C4-2B (cell line): ENCODE measurements around the gene DYNLL1.

Experiments
- CTCF ChIP-seq: fragments of 450-650 bp; conservative IDR thresholded peaks from 2 replicates; pipeline ENCODE4 v1.5.1; 2017; ENCODE audit warnings: mild to moderate bottlenecking
- ZFX ChIP-seq: fragments of 450-650 bp; IDR thresholded peaks from 2 replicates; pipeline ENCODE4 v1.6.1; 2017

GRCh38 chr12:120490325-120490724 is 5.6 kb upstream of the DYNLL1 start:
- TF ChIP-seq CTCF = no peak
- TF ChIP-seq ZFX = no peak
